ENCODE measurements around the gene CFAP20DC. TPM values are rescaled to one million over a fixed set of nuclear protein-coding genes. Genes with fewer than 3 reads are reported as not detected.
"Not testable (repeated sequence)": the region's sequence is repeated elsewhere in the genome, so short reads cannot be mapped to it uniquely, and the experiment has no call there.

CFAP20DC gene
- total and polyA plus RNA-seq, 2 donors (not counting 1 experiment from before 2014, with no cell fraction given): 1.9 to 3.8 TPM

- Histone ChIP-seq H3K9me3 (ENCODE audit: control insufficient read depth, insufficient read depth, low read depth, low read length) (no peaks in the 10 kb centered on the region), H3K4me3 (replicated peaks in 1 of 4; ENCODE audit: control extremely low read depth in 1 of 4, insufficient read depth in 1 of 4, low read depth in 3 of 4, low read length in 4 of 4) (no peak overlapping the region), H3K27ac (ENCODE audit: insufficient read depth, low read length) (no peak overlapping the region), H2AFZ (ENCODE audit: low read length) (peak overlapping the region; percentile 26), H3K27me3 (ENCODE audit: control insufficient read depth, insufficient read depth, low read length) (no peaks in the 10 kb centered on the region), H3K36me3 (ENCODE audit: control insufficient read depth, insufficient read depth, low read length) (no peaks in the 10 kb centered on the region), H3K9ac (ENCODE audit: insufficient read depth, low read length) (no peak overlapping the region), H3K4me1 (ENCODE audit: control insufficient read depth, extremely low read depth, insufficient read depth, low read length) (no peaks in the 10 kb centered on the region), H3K79me2 (ENCODE audit: control insufficient read depth, insufficient read depth, low read length) (no peaks in the 10 kb centered on the region), H4K20me1 (ENCODE audit: control insufficient read depth, extremely low read depth, insufficient read depth, low read length) (no peaks in the 10 kb centered on the region), H3K4me2 (ENCODE audit: extremely low read depth, insufficient read depth, low read length) (no peak overlapping the region)
- no peak for DNase-seq (ENCODE audit: low read depth in 2 of 2)
- TF ChIP-seq CTCF (conservative IDR thresholded peaks at IDR 0.05 in 1 of 2, IDR thresholded peaks at IDR 0.05 in 1 of 2; ENCODE audit: low read depth in 1 of 2, low read length in 2 of 2): no peak
- no peak for TF ChIP-seq EZH2 (IDR thresholded peaks at IDR 0.05; ENCODE audit: low read length, missing control alignments)
These were observed 201.0 kb downstream of the CFAP20DC start for GRCh38 chr3:58848826-58849225.

- H3K9ac ChIP-seq (ENCODE audit: insufficient read depth, low read length); H3K4me2 ChIP-seq (ENCODE audit: extremely low read depth, insufficient read depth, low read length); H2AFZ ChIP-seq (ENCODE audit: low read length); H3K27me3 ChIP-seq (ENCODE audit: control insufficient read depth, insufficient read depth, low read length); H4K20me1 ChIP-seq (ENCODE audit: control insufficient read depth, extremely low read depth, insufficient read depth, low read length); H3K79me2 ChIP-seq (ENCODE audit: control insufficient read depth, insufficient read depth, low read length); H3K9me3 ChIP-seq (ENCODE audit: control insufficient read depth, insufficient read depth, low read depth, low read length); H3K36me3 ChIP-seq (ENCODE audit: control insufficient read depth, insufficient read depth, low read length); H3K4me1 ChIP-seq (ENCODE audit: control insufficient read depth, extremely low read depth, insufficient read depth, low read length); H3K4me3 ChIP-seq (replicated peaks in 1 of 4; ENCODE audit: control extremely low read depth in 1 of 4, insufficient read depth in 1 of 4, low read depth in 3 of 4, low read length in 4 of 4); H3K27ac ChIP-seq (ENCODE audit: insufficient read depth, low read length); DNase-seq (ENCODE audit: low read depth in 2 of 2): not testable (repeated sequence)
These were observed 207.6 kb downstream of the CFAP20DC start for GRCh38 chr3:58842050-58842747.

- TF ChIP-seq CTCF (conservative IDR thresholded peaks at IDR 0.05 in 1 of 2, IDR thresholded peaks at IDR 0.05 in 1 of 2; ENCODE audit: low read depth in 1 of 2, low read length in 2 of 2): no peak
- TF ChIP-seq EZH2 (IDR thresholded peaks at IDR 0.05; ENCODE audit: low read length, missing control alignments): no peak
- no peak for DNase-seq (ENCODE audit: low read depth in 2 of 2)
- Histone ChIP-seq H3K9ac (ENCODE audit: insufficient read depth, low read length) (no peak overlapping the region), H3K4me2 (ENCODE audit: extremely low read depth, insufficient read depth, low read length) (no peak overlapping the region), H3K27ac (ENCODE audit: insufficient read depth, low read length) (no peak overlapping the region), H3K27me3 (ENCODE audit: control insufficient read depth, insufficient read depth, low read length) (no peaks in the 10 kb centered on the region), H3K9me3 (ENCODE audit: control insufficient read depth, insufficient read depth, low read depth, low read length) (no peaks in the 10 kb centered on the region), H2AFZ (ENCODE audit: low read length) (no peak overlapping the region), H3K79me2 (ENCODE audit: control insufficient read depth, insufficient read depth, low read length) (no peaks in the 10 kb centered on the region), H4K20me1 (ENCODE audit: control insufficient read depth, extremely low read depth, insufficient read depth, low read length) (no peaks in the 10 kb centered on the region), H3K4me3 (replicated peaks in 1 of 4; ENCODE audit: control extremely low read depth in 1 of 4, insufficient read depth in 1 of 4, low read depth in 3 of 4, low read length in 4 of 4) (no peak overlapping the region), H3K36me3 (ENCODE audit: control insufficient read depth, insufficient read depth, low read length) (no peaks in the 10 kb centered on the region), H3K4me1 (ENCODE audit: control insufficient read depth, extremely low read depth, insufficient read depth, low read length) (no peaks in the 10 kb centered on the region)
These were observed 208.9 kb downstream of the CFAP20DC start for GRCh38 chr3:58840949-58841348.
